GM08714 (cell line): ENCODE data around the gene CAPN5.

Experiments used
- H3K4me3 ChIP-seq: fragments of 200-500 bp; sonication (Bioruptor generic); 2 replicates; pipeline ENCODE4 v1.5.1; 2014; ENCODE audit warnings: mild to moderate bottlenecking, low read length, inconsistent platforms
- ZNF274 ChIP-seq: IDR thresholded peaks from 2 replicates; pipeline ENCODE4 v1.6.1; 2012; ENCODE audit warnings: mild to moderate bottlenecking, low read depth, low read length

CAPN5 gene

DNA sequence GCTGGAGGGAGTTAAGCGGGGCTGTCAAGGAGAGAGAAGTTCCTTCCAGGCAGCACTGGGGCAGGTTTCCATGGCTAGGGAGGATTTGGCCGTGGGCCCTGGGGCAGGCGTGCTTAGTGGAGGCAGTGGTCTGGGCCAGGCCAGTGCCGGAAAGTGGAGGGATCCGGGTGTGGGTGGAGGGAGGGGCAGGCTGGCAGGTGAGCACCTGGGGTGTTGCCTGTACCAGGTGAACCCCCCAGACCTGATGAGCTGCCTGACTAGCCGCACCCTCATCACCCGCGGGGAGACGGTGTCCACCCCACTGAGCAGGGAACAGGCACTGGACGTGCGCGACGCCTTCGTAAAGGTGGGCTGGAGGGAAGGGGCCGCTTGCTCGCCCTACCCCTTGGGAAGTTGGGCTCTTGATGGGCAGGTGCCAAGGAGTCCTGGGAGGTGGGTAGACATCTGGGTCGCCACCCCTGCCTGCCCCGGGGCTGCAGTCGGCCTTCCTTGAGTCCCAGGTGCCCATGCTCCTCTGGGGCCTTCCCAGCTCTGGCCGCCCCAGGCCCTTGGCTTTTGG, 93.2 kb downstream of the CAPN5 start:
- no peak overlapping the region for H3K4me3 ChIP-seq
- no peak for TF ChIP-seq ZNF274

GRCh38 chr11:77163271-77163670, 96.5 kb downstream of the CAPN5 start:
- H3K4me3 ChIP-seq = no peak overlapping the region
- no peak for TF ChIP-seq ZNF274

DNA sequence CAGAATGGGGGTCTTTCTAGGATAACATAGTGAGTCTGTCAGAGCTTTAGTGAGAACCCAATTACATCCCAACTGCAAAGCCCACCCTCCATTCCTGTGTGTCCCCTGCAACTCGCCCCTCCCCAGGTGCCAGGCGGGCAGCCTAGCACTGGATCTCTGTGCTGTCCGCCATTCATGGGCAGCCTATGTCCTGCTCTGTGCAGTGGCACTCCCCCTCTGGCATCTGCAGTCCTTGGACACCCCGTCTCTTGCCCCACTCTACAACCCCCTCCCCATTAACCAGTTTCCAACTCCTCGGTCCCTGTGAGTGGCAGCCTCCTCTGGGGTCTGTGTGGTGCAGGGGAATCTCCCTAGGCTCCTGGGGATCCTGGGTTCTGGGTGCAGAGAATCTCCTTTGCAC, 98.3 kb downstream of the CAPN5 start:
- no peak for TF ChIP-seq ZNF274
- no peak overlapping the region for H3K4me3 ChIP-seq

DNA sequence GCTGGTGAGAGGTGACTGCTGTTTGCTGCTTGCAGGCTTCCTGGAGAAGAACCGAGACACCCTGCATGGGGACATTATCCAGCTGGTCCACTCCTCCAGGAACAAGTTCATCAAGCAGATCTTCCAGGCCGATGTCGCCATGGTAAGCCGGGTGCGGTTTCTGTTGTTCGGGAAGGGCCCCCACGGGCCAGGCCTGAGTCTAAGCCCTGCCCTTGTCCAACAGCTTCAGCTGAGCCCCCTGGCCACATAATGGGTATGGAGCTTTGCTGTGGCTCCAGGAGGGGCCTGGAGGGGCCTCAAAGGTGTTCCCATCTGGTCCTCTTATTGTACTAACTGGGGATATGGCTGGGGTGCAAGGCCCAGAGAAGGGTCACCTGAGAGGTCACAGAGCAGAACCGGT, 99.2 kb downstream of the CAPN5 start:
- no peak for TF ChIP-seq ZNF274

DNA sequence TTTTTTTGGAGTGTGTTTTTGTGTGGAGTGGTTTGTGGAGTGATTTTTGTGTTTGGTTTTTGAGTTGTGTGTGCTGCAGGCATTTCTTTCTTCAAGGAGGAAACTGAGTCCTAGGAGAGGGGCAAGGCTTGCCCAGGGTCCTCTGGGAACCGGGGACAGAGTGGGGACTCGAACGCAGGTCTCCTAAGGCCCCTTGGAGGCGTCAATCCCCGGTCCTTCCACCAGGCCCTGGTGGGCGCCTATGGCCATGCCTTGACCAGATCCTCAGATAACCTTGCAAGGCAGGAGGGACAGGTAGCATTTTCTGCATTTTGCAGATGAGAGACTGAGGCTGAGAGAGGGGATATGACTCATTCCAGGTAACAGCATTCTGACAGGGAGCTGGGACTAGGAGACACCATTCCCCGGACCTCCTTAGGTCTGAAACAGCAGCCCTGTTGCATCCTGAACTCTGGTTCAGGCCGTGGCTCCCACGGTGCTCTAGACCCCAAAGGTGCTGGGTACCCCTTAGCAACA, 100.4 kb downstream of the CAPN5 start:
- no peak for TF ChIP-seq ZNF274
- no peak overlapping the region for H3K4me3 ChIP-seq

More for the DNA sequence above, 99.2 kb downstream of the CAPN5 start:
- no peak overlapping the region for H3K4me3 ChIP-seq

- TF ChIP-seq ZNF274 = no peak
Observed at GRCh38 chr11:77167791-77168190, 101.0 kb downstream of the CAPN5 start.

GRCh38 chr11:77170107-77170506, 103.3 kb downstream of the CAPN5 start:
- no peak overlapping the region for H3K4me3 ChIP-seq
- TF ChIP-seq ZNF274 = no peak

More at GRCh38 chr11:77167791-77168190, 101.0 kb downstream of the CAPN5 start:
- no peak overlapping the region for H3K4me3 ChIP-seq

DNA sequence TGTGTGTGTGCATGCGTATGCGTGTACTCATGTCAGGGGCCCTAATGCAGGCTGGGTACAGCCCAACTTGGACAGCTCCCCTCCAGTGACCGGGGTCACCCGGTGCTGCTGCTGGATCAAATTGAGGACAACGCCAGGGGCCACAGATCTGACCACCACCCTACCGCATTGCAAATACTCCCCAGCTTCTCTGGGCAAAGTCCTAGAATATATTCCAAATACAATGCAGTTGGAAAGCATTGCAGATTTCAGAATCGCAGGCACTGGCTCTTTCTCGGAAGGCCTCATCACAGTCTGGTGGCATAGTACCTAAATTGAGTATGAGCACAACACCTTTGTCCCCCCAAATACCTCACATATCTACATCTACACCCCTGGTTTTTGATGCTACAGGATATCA, 104.5 kb downstream of the CAPN5 start:
- no peak for TF ChIP-seq ZNF274
- no peak overlapping the region for H3K4me3 ChIP-seq

GRCh38 chr11:77171885-77172665, 105.3 kb downstream of the CAPN5 start:
- H3K4me3 ChIP-seq = no peak overlapping the region

GRCh38 chr11:77172666-77172982, 105.9 kb downstream of the CAPN5 start:
- no peak overlapping the region for H3K4me3 ChIP-seq
- TF ChIP-seq ZNF274 = no peak

More at GRCh38 chr11:77171885-77172665, 105.3 kb downstream of the CAPN5 start:
- no peak for TF ChIP-seq ZNF274

- no peak overlapping the region for H3K4me3 ChIP-seq
- no peak for TF ChIP-seq ZNF274
Observed at GRCh38 chr11:77173494-77173893, 106.7 kb downstream of the CAPN5 start.

- no peak for TF ChIP-seq ZNF274
- H3K4me3 ChIP-seq = no peak overlapping the region
Observed at GRCh38 chr11:77174559-77174958, 107.8 kb downstream of the CAPN5 start.

GRCh38 chr11:77175021-77175842, 108.5 kb downstream of the CAPN5 start:
- no peak overlapping the region for H3K4me3 ChIP-seq
- TF ChIP-seq ZNF274 = no peak
